Ecto neural progenitor cell (in vitro differentiated cells): ENCODE results near the gene LRP1.

ENCODE experiments used
- DNase-seq: peaks from one replicate; pipeline ENCODE4 v3.0.0-alpha.2; 2018; ENCODE audit warnings: low spot score

Gene LRP1

GRCh38 chr12:57094208-57095160 lies 33.8 kb upstream of the LRP1 start:
- no peak for DNase-seq

- no peak for DNase-seq
These were observed 32.8 kb upstream of the LRP1 start for GRCh38 chr12:57095440-57095839.

GRCh38 chr12:57096099-57096572 lies 32.1 kb upstream of the LRP1 start:
- no peak for DNase-seq

- no peak for DNase-seq
These were observed 31.3 kb upstream of the LRP1 start for GRCh38 chr12:57096748-57097553.

GRCh38 chr12:57097554-57097835 lies 30.8 kb upstream of the LRP1 start:
- no peak for DNase-seq

GRCh38 chr12:57098546-57098945 lies 29.7 kb upstream of the LRP1 start:
- DNase-seq: no peak

GRCh38 chr12:57099047-57099714 lies 29.1 kb upstream of the LRP1 start:
- no peak for DNase-seq

- DNase-seq: no peak
These were observed 28.5 kb upstream of the LRP1 start for GRCh38 chr12:57099766-57100165.

GRCh38 chr12:57101892-57102695 lies 26.2 kb upstream of the LRP1 start:
- DNase-seq: no peak

GRCh38 chr12:57103856-57104255 lies 24.4 kb upstream of the LRP1 start:
- DNase-seq: no peak

- DNase-seq: no peak
These were observed 23.9 kb upstream of the LRP1 start for GRCh38 chr12:57104292-57104910.

- no peak for DNase-seq
These were observed 23.1 kb upstream of the LRP1 start for GRCh38 chr12:57105011-57105753.

GRCh38 chr12:57106021-57106708 lies 22.1 kb upstream of the LRP1 start:
- DNase-seq: no peak

- DNase-seq: no peak
These were observed 20.7 kb upstream of the LRP1 start for GRCh38 chr12:57107456-57108155.

- DNase-seq: no peak
These were observed 18.8 kb upstream of the LRP1 start for GRCh38 chr12:57109207-57110103.

- peak; percentile 93 for DNase-seq
These were observed 17.9 kb upstream of the LRP1 start for GRCh38 chr12:57110104-57111030.
